HL-60 (cell line): Measurements from ENCODE around the gene MCL1.
A peak's percentile ranks its signal among the peaks of the same experiment; 100 is the strongest.

Experiments
- DNase-seq, 2 experiments: peaks; one replicate each; pipeline ENCODE4 v3.0.0-alpha.2; 2010 to 2020; ENCODE audit warnings: low read depth in 1 of 2, low spot score in 1 of 2
- H3K27ac ChIP-seq: fragments of 250-450 bp; sonication (Bioruptor Pico); replicated peaks from 2 replicates; pipeline ENCODE4 v1.5.1; 2020; ENCODE audit warnings: mild to moderate bottlenecking, moderate library complexity
- H3K27me3 ChIP-seq: fragments of 250-450 bp; sonication (Bioruptor Pico); 2 replicates; pipeline ENCODE4 v1.5.1; 2021; ENCODE audit warnings: mild to moderate bottlenecking, moderate library complexity; ENCODE audit not compliant: insufficient read depth, poor library complexity, severe bottlenecking
- H3K4me3 ChIP-seq: replicated peaks from 2 replicates; pipeline ENCODE4 v1.5.1; 2011; ENCODE audit warnings: mild to moderate bottlenecking, control low read depth, low read length; ENCODE audit not compliant: insufficient read depth
- GABPA ChIP-seq: IDR thresholded peaks from 2 replicates; pipeline ENCODE4 v1.6.1; 2012; ENCODE audit warnings: low read depth
- POLR2AphosphoS5 ChIP-seq: IDR thresholded peaks from 2 replicates; pipeline ENCODE4 v1.6.1; 2012; ENCODE audit warnings: low read depth
- SPI1 ChIP-seq: IDR thresholded peaks from 2 replicates; pipeline ENCODE4 v1.6.1; 2012; ENCODE audit warnings: low read depth, mild to moderate bottlenecking, borderline replicate concordance
- TF ChIP-seq, protein P1 (sequence below): IDR thresholded peaks from 2 replicates; pipeline ENCODE4 v1.6.1; 2012; ENCODE audit warnings: low read depth; ENCODE audit not compliant: insufficient replicate concordance
- TF ChIP-seq, protein P2 (sequence below): IDR thresholded peaks from one replicate; pipeline ENCODE4 v1.5.1; 2011; ENCODE audit warnings: low read length, control low read depth, inconsistent platforms; ENCODE audit not compliant: insufficient read depth

Gene MCL1

DNA sequence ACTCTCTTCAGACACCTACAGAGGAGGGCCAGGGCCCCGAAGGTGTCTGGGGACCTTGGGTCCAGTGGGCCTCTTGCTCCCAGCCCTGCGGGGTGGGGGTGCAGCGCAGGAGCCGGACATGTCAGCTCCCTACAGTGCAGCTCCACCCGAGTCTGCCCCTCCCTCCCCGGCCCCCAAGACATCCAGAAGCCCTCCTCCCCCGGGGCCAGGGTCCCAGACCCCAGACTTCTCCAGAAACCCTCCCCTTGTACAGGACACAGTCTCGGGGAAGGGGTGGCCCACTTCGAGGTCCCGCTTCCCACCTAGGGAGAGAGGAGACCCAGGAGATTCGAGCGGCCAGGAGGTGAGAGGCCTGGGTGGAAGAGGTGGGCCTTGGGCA lies 26.5 kb downstream of the MCL1 start:
- TF ChIP-seq, protein P1, sequence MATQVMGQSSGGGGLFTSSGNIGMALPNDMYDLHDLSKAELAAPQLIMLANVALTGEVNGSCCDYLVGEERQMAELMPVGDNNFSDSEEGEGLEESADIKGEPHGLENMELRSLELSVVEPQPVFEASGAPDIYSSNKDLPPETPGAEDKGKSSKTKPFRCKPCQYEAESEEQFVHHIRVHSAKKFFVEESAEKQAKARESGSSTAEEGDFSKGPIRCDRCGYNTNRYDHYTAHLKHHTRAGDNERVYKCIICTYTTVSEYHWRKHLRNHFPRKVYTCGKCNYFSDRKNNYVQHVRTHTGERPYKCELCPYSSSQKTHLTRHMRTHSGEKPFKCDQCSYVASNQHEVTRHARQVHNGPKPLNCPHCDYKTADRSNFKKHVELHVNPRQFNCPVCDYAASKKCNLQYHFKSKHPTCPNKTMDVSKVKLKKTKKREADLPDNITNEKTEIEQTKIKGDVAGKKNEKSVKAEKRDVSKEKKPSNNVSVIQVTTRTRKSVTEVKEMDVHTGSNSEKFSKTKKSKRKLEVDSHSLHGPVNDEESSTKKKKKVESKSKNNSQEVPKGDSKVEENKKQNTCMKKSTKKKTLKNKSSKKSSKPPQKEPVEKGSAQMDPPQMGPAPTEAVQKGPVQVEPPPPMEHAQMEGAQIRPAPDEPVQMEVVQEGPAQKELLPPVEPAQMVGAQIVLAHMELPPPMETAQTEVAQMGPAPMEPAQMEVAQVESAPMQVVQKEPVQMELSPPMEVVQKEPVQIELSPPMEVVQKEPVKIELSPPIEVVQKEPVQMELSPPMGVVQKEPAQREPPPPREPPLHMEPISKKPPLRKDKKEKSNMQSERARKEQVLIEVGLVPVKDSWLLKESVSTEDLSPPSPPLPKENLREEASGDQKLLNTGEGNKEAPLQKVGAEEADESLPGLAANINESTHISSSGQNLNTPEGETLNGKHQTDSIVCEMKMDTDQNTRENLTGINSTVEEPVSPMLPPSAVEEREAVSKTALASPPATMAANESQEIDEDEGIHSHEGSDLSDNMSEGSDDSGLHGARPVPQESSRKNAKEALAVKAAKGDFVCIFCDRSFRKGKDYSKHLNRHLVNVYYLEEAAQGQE: no peak
- TF ChIP-seq GABPA (no peak), POLR2AphosphoS5 (no peak), SPI1 (no peak)
- TF ChIP-seq, protein P2, sequence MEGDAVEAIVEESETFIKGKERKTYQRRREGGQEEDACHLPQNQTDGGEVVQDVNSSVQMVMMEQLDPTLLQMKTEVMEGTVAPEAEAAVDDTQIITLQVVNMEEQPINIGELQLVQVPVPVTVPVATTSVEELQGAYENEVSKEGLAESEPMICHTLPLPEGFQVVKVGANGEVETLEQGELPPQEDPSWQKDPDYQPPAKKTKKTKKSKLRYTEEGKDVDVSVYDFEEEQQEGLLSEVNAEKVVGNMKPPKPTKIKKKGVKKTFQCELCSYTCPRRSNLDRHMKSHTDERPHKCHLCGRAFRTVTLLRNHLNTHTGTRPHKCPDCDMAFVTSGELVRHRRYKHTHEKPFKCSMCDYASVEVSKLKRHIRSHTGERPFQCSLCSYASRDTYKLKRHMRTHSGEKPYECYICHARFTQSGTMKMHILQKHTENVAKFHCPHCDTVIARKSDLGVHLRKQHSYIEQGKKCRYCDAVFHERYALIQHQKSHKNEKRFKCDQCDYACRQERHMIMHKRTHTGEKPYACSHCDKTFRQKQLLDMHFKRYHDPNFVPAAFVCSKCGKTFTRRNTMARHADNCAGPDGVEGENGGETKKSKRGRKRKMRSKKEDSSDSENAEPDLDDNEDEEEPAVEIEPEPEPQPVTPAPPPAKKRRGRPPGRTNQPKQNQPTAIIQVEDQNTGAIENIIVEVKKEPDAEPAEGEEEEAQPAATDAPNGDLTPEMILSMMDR: no peak
- Histone ChIP-seq H3K4me3 (peak overlapping the region; percentile 2; the same call in 1 of the 2 replicates), H3K27ac (peak overlapping the region; percentile 63), H3K27me3 (no peaks in the 10 kb centered on the region)
- DNase-seq: no peak

DNA sequence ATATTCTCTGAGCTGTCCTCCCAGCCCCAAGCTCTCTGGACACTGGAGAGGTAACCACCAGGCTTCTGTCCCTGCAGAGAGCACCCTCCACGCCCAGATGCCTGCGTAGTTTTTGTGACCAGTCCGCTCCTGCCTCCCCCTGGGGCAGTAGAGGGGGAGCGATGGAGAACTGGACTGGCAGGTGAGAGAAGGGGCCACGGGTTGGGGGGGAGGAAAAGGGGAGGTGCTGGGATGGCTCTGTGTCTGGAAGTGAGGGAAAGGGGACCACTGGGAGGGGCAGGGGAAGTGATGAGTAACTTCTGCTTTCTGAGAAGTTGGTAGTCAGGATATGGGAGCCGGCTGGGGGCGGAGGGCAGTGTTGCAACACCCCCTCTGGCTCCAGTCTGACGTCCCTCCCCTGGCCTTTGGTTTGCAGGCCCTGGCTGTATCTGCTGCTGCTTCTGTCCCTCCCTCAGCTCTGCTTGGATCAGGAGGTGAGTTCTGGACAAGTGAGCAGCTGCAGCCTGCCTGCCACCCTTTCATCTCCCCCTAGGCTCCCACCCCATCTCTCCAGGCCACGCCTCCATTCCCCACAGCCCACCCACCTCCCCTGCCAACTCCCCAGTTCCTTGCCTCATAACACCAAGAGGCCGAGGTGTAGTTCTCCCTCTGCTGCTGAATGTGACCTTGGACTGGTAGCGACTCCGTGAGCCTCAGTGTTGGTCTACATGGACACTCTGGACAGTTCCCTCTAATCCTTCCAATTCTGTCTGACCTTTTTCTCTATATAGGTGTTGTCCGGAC lies 27.1 kb downstream of the MCL1 start:
- peak; percentile 89 to 94 for DNase-seq
- Histone ChIP-seq H3K27me3 (no peaks in the 10 kb centered on the region), H3K4me3 (0 out of 2 replicates have a peak overlapping the region, but pooled peaks have one; percentile 2), H3K27ac (peak overlapping the region; percentile 63)
- no peak for TF ChIP-seq GABPA
- peak; percentile 87; the same call in 1 of the 2 replicates for TF ChIP-seq SPI1
- TF ChIP-seq, protein P2: no peak
- peak; percentile 38; the same call in 1 of the 2 replicates for TF ChIP-seq POLR2AphosphoS5
- TF ChIP-seq, protein P1: no peak

DNA sequence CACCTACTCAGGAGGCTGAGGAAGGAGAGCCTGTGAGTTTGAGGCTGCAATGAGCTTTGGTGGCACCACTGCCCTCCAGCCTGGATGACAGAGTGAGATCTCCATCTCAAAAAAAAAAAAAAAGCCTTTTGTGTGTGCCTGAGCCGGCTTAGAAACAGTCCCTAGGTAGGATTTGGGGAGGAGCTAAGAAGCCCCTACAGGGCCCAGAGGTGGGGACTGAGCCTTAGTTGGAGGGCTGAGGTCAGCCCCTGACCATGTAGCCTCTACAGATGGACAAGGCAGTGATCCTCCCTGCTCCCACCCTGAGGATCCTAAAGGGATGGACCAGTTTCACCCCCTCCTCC lies 27.7 kb downstream of the MCL1 start:
- H3K27ac ChIP-seq: 0 out of 2 replicates have a peak overlapping the region, but pooled peaks have one; percentile 9
- no peak for DNase-seq
- no peaks in the 10 kb centered on the region for H3K27me3 ChIP-seq
- H3K4me3 ChIP-seq: no peak overlapping the region
- TF ChIP-seq, protein P1: no peak
- TF ChIP-seq SPI1 (no peak), GABPA (no peak), POLR2AphosphoS5 (no peak)
